GM12892 (cell line): ENCODE measurements around the gene XYLT2.

Source experiments
- POLR2AphosphoS5 ChIP-seq: IDR thresholded peaks from 2 replicates; pipeline ENCODE4 v1.6.1; 2011; ENCODE audit warnings: low read depth, low read length, control low read depth
- TAF1 ChIP-seq: IDR thresholded peaks from 2 replicates; pipeline ENCODE4 v1.6.1; 2011; ENCODE audit warnings: low read depth, mild to moderate bottlenecking, control low read depth, low read length, borderline replicate concordance

DNA sequence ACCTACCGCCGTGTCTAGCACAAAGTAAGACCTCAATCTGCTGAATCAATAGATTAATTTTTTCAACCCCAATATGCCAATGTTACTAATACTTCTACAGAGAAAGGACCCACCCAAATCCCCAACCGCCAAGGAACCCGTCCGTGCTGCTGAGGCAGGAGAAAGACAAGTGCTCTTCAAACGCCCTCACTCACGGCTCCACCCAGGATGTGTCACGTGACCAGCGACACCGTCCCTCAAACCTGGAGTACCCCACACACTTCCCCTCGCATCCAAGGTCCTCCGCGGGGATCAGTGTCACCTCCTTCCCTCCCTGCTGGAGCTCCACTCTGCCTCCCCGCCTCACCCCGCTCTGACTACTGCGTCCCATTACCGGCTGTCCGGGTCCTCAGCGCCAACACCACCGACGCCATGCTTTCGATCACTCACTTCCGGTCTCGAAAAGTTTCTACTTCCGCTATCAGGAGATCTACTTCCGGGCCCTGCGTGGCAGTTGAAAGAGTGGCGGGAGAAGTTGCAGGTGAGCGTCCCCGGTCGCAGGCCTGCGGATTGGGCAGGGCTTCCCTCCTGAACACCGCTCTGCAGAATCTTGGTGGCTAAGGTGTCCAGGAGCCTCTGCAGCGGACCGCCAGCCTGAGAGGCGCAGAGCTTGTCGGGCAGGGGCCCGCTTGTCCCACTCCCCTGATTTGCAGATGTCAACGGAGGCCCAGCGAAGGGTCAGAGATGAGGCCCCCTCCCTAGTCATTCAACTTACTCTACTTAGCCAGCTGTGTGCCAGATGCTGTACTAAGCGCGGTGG is 27.0 kb downstream of the XYLT2 start, which contains the start of the genes EME1 and MRPL27:
- TF ChIP-seq TAF1 (peak; percentile 95), POLR2AphosphoS5 (peak; percentile 97)
